Measurements from ENCODE around the gene SNX13.

Gene SNX13

DNA sequence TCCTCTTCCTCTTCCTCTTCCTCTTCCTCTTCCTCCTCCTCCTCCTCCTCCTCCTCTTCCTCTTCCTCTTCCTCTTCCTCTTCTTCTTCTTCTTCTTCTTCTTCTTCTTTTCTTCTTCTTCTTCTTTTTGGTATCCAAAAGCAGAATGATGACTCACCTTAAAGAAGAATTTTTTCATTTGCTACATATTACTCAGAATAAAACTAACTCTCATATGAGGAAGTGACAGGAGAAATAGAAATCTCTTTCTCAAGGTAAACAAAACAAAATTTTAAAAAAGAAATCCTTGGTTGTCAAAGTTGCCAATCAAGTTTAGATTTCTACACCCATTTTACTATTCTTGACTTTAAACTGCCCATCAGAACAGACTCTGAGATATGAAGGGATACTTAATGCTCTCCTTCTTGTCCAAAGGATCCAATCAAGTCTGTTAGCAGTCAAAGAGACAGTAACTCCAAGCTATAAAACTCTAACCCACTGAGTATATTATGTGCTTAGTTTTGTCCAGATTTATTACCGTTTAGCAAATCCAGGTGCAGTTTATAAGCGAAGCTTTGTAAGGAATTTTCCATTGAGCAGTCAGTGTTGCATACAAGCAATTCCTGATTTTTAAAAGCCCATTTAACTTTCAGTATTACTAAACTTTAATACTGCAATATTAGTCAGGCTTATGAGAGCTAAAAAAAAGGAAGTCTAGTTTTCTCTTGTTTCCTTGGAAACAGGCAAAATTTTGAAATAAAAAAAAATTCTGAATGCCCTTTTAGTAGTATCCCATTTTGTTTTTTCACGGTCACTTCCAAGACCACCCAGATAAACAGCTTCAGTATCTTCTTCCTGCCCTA, 43.1 kb upstream of the SNX13 start:
- DNase-seq (ENCODE audit: low read depth), result no peak
- TF ChIP-seq, protein P1, sequence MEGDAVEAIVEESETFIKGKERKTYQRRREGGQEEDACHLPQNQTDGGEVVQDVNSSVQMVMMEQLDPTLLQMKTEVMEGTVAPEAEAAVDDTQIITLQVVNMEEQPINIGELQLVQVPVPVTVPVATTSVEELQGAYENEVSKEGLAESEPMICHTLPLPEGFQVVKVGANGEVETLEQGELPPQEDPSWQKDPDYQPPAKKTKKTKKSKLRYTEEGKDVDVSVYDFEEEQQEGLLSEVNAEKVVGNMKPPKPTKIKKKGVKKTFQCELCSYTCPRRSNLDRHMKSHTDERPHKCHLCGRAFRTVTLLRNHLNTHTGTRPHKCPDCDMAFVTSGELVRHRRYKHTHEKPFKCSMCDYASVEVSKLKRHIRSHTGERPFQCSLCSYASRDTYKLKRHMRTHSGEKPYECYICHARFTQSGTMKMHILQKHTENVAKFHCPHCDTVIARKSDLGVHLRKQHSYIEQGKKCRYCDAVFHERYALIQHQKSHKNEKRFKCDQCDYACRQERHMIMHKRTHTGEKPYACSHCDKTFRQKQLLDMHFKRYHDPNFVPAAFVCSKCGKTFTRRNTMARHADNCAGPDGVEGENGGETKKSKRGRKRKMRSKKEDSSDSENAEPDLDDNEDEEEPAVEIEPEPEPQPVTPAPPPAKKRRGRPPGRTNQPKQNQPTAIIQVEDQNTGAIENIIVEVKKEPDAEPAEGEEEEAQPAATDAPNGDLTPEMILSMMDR (conservative IDR thresholded peaks at IDR 0.05; ENCODE audit: low read depth, low read length), result no peak
- H3K4me3 ChIP-seq (ENCODE audit: low read length), result no peak overlapping the region

DNA sequence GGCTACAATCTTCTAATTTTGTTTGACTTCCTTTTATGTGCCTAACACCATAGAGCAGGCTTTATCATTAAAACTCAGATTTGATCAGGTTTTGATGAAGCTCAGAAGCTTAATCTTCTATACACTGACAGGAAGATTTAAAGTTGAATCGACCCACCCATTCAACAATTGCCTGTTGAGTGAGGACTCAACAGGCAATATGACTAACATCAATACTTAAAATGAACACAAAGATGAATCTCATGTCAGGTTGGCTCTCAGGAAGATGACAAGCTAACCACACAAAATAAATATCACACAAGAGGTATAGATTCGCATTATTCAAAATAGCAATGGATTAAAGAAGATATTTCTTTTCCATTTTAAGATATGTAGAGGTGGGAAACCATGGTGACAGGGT, 36.7 kb upstream of the SNX13 start:
- no peak overlapping the region for H3K4me3 ChIP-seq (ENCODE audit: low read length)
- DNase-seq (ENCODE audit: low read depth), result no peak
- TF ChIP-seq, protein P1 (conservative IDR thresholded peaks at IDR 0.05; ENCODE audit: low read depth, low read length), result no peak

DNA sequence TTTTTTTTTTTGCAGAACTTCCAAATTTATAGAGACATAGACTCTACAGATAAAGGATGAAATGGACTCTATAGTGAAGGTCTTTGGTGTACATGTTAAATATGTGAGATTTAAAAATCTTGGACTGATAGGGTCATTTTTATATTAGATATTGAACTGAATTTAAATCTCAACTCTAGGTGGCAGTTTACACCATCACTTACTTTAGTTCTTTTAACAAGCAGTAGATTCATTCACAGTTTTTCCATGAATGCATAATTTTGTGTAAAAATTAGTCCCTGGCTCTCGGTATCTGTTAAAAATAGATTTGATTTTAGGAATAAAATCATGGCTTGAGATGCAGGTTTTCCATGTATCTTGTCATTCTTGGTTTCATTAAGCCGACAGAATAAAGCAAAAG, 31.1 kb upstream of the SNX13 start:
- no peak overlapping the region for H3K4me3 ChIP-seq (ENCODE audit: low read length)
- TF ChIP-seq, protein P1 (conservative IDR thresholded peaks at IDR 0.05; ENCODE audit: low read depth, low read length), result no peak
- DNase-seq (ENCODE audit: low read depth), result no peak

DNA sequence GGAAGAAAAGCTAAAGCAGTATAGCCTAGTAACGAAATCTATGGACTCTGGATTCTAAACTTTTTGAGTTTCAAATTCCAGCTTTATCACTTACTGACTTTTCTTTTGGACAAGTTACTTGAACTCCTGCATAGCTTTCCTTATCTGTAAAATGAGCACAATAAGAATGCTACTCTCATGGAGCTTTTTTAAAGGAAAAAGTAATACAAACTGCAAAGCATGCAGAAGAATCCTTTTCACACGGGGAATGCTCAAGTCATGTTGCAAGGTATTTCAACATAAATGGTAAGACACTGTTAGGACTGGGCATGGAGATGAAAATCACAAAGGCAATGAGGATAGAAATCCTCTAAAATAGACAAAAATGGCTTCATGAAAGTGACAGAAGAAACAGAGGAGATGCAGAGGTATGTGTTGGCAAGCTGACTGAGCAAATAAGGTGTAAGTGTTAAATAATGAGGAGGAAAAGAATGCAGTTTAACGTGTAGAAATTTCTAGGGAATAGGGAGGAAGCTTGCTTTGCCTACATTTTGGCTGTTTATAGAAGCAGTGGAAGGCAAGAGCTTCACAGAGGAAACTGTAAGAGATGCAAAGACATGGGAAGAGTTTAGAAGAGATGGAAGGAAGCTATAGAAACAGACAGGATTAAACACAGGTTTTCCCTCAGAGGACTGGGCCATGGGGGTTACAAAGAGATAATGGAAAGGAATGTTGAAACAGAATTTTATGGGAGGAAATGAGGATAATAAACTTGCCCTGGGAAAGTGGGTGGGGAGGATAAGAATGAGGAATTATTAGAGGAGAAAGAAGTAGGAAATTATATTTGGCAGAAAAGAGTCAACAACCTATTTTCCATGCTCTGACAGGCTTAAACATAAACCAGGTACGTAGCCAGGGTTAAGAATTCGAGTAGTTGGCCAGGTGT, 28.8 kb upstream of the SNX13 start:
- no peak for DNase-seq (ENCODE audit: low read depth)
- H3K4me3 ChIP-seq (ENCODE audit: low read length), result no peak overlapping the region
- TF ChIP-seq, protein P1 (conservative IDR thresholded peaks at IDR 0.05; ENCODE audit: low read depth, low read length), result no peak

DNA sequence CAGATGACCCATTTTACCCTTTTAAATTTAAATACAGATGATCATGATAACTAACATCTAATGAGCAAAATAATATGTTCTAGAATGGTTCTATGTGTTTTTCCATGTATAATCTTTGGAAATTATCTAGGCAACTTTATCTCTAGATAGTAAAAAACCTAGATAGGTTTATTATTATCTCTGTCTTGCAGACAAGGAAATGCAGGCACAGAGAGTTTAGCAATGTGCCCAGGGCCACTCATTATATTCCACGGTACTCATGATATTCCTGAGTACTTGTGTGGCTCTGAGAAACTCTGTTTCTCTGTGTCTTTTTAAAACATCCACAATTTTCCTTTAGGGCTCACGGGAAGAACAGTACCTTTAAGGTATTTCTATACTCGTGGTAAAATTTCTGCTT, 26.4 kb upstream of the SNX13 start:
- DNase-seq (ENCODE audit: low read depth), result no peak
- H3K4me3 ChIP-seq (ENCODE audit: low read length), result no peak overlapping the region
- TF ChIP-seq, protein P1 (conservative IDR thresholded peaks at IDR 0.05; ENCODE audit: low read depth, low read length), result no peak

DNA sequence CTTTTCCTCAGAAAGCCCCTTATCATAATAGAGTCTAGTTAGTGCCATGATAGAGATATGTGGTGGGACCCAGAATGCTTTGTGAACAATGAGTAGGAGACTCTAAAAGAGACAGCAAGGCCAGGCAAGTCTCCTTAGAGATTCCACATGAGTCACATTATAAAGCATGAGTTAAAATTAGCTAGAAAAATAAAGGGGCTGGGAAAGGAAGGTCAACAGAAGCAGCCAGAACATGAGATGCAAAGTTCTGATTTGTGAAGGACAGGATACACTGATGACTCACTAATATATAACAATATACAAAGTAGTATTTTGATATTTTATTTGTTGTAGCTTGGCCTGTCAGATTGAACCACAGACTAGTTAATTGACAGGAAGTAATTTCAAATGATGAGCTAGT, 25.3 kb upstream of the SNX13 start:
- no peak overlapping the region for H3K4me3 ChIP-seq (ENCODE audit: low read length)
- no peak for DNase-seq (ENCODE audit: low read depth)
- TF ChIP-seq, protein P1 (conservative IDR thresholded peaks at IDR 0.05; ENCODE audit: low read depth, low read length), result no peak
